ENCODE results near the gene HNRNPA1L2.

The HNRNPA1L2 gene

GRCh38 chr13:52644108-52644507 is 1.9 kb downstream of the HNRNPA1L2 start:
- no peak overlapping the region for H3K4me2 ChIP-seq (ENCODE audit: low read length)
- H3F3A ChIP-seq (ENCODE audit: control insufficient read depth, insufficient read depth), result 0 out of 2 replicates have a peak, but pooled peaks cover 2% of the 10 kb centered on the region
- H3K27me3 ChIP-seq (ENCODE audit: control insufficient read depth, low read length), result no peaks in the 10 kb centered on the region
- no peaks in the 10 kb centered on the region for H3K4me1 ChIP-seq (ENCODE audit: control insufficient read depth, low read length)
- TF ChIP-seq EZH2phosphoT487 (IDR thresholded peaks at IDR 0.05; ENCODE audit: borderline replicate concordance, low read length), result no peak
- TF ChIP-seq, protein P1, sequence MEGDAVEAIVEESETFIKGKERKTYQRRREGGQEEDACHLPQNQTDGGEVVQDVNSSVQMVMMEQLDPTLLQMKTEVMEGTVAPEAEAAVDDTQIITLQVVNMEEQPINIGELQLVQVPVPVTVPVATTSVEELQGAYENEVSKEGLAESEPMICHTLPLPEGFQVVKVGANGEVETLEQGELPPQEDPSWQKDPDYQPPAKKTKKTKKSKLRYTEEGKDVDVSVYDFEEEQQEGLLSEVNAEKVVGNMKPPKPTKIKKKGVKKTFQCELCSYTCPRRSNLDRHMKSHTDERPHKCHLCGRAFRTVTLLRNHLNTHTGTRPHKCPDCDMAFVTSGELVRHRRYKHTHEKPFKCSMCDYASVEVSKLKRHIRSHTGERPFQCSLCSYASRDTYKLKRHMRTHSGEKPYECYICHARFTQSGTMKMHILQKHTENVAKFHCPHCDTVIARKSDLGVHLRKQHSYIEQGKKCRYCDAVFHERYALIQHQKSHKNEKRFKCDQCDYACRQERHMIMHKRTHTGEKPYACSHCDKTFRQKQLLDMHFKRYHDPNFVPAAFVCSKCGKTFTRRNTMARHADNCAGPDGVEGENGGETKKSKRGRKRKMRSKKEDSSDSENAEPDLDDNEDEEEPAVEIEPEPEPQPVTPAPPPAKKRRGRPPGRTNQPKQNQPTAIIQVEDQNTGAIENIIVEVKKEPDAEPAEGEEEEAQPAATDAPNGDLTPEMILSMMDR (IDR thresholded peaks at IDR 0.05; ENCODE audit: low read depth, low read length, poor library complexity, severe bottlenecking), result no peak
- no peak overlapping the region for H3K4me3 ChIP-seq (ENCODE audit: low read length)
- no peaks in the 10 kb centered on the region for H3K9me3 ChIP-seq (ENCODE audit: control insufficient read depth, insufficient read depth, low read length)
- H3K9me2 ChIP-seq (replicated peaks; ENCODE audit: control insufficient read depth, low read length), result no peaks in the 10 kb centered on the region
- peaks cover 20% of the 10 kb centered on the region for H3K36me3 ChIP-seq (ENCODE audit: control insufficient read depth, low read length)
- H3K27ac ChIP-seq (ENCODE audit: low read depth, low read length), result no peak overlapping the region
- H4K20me1 ChIP-seq (ENCODE audit: control insufficient read depth, insufficient read depth, low read depth, low read length), result no peaks in the 10 kb centered on the region
- no peaks in the 10 kb centered on the region for H3K79me2 ChIP-seq (ENCODE audit: control insufficient read depth, low read length)

- H3K27ac ChIP-seq (ENCODE audit: low read depth, low read length), result no peak overlapping the region
- H4K20me1 ChIP-seq (ENCODE audit: control insufficient read depth, insufficient read depth, low read depth, low read length), result no peaks in the 10 kb centered on the region
- 0 out of 2 replicates have a peak, but pooled peaks cover 2% of the 10 kb centered on the region for H3F3A ChIP-seq (ENCODE audit: control insufficient read depth, insufficient read depth)
- peaks cover 10% of the 10 kb centered on the region for H3K4me1 ChIP-seq (ENCODE audit: control insufficient read depth, low read length)
- peaks cover 26% of the 10 kb centered on the region for H3K79me2 ChIP-seq (ENCODE audit: control insufficient read depth, low read length)
- no peak for TF ChIP-seq EZH2phosphoT487 (IDR thresholded peaks at IDR 0.05; ENCODE audit: borderline replicate concordance, low read length)
- TF ChIP-seq, protein P1 (IDR thresholded peaks at IDR 0.05; ENCODE audit: low read depth, low read length, poor library complexity, severe bottlenecking), result no peak
- H3K9me3 ChIP-seq (ENCODE audit: control insufficient read depth, insufficient read depth, low read length), result no peaks in the 10 kb centered on the region
- H3K36me3 ChIP-seq (ENCODE audit: control insufficient read depth, low read length), result peaks cover 32% of the 10 kb centered on the region
- H3K27me3 ChIP-seq (ENCODE audit: control insufficient read depth, low read length), result no peaks in the 10 kb centered on the region
- no peak overlapping the region for H3K4me2 ChIP-seq (ENCODE audit: low read length)
- H3K9me2 ChIP-seq (replicated peaks; ENCODE audit: control insufficient read depth, low read length), result no peaks in the 10 kb centered on the region
- no peak overlapping the region for H3K4me3 ChIP-seq (ENCODE audit: low read length)
Observed at GRCh38 chr13:52646967-52647366, 4.7 kb downstream of the HNRNPA1L2 start.

- TF ChIP-seq EZH2phosphoT487 (IDR thresholded peaks at IDR 0.05; ENCODE audit: borderline replicate concordance, low read length), result no peak
- TF ChIP-seq, protein P1 (IDR thresholded peaks at IDR 0.05; ENCODE audit: low read depth, low read length, poor library complexity, severe bottlenecking), result no peak
- H3K36me3 ChIP-seq (ENCODE audit: control insufficient read depth, low read length), result peaks cover 55% of the 10 kb centered on the region
- H3K4me1 ChIP-seq (ENCODE audit: control insufficient read depth, low read length), result peaks cover 31% of the 10 kb centered on the region
- H4K20me1 ChIP-seq (ENCODE audit: control insufficient read depth, insufficient read depth, low read depth, low read length), result peaks cover 6% of the 10 kb centered on the region; the same call in 1 of the 2 replicates
- H3F3A ChIP-seq (ENCODE audit: control insufficient read depth, insufficient read depth), result 0 out of 2 replicates have a peak, but pooled peaks cover 2% of the 10 kb centered on the region
- H3K4me3 ChIP-seq (ENCODE audit: low read length), result peak overlapping the region; percentile 86
- H3K9me3 ChIP-seq (ENCODE audit: control insufficient read depth, insufficient read depth, low read length), result no peaks in the 10 kb centered on the region
- peak overlapping the region; percentile 92 for H3K4me2 ChIP-seq (ENCODE audit: low read length)
- H3K79me2 ChIP-seq (ENCODE audit: control insufficient read depth, low read length), result peaks cover 58% of the 10 kb centered on the region
- no peaks in the 10 kb centered on the region for H3K9me2 ChIP-seq (replicated peaks; ENCODE audit: control insufficient read depth, low read length)
- H3K27ac ChIP-seq (ENCODE audit: low read depth, low read length), result no peak overlapping the region
- H3K27me3 ChIP-seq (ENCODE audit: control insufficient read depth, low read length), result no peaks in the 10 kb centered on the region
Observed at GRCh38 chr13:52650731-52651130, 8.5 kb downstream of the HNRNPA1L2 start.
